ENCODE data around the gene OR2AE1. TPM values are rescaled to one million over a fixed set of nuclear protein-coding genes. Genes with fewer than 3 reads are reported as not detected.

Gene OR2AE1
- polyA plus RNA-seq, 1 donor from 2014 or later, result not detected

DNA sequence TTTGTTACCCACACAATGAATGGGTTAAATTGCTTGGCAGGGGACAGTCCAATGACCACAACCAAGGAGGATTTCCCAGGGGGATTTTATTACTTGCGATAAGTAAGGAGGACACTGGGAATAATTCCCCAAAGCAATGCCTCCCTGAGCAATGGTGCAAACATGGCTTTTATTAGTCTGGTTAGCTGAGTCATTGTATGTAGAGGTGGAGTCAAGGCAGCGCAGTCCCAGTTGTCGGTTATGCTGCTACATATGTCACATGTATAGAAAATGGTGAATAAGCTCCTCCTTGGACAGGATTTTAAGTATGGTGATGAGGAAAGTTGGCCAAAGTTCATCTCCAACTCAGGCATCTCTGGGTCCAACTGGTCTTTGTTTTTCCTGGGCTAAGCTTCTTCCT lies 46.4 kb upstream of the OR2AE1 start:
- Histone ChIP-seq H3K27ac (ENCODE audit: low read length) (no peak overlapping the region), H4K20me1 (ENCODE audit: insufficient read depth) (no peaks in the 10 kb centered on the region), H3K9ac (ENCODE audit: low read length) (no peak overlapping the region), H3K36me3 (ENCODE audit: insufficient read depth, low read length) (no peaks in the 10 kb centered on the region), H3K4me2 (ENCODE audit: low read length) (no peak overlapping the region), H3F3A (ENCODE audit: insufficient read depth, low read length, poor library complexity, severe bottlenecking) (no peaks in the 10 kb centered on the region), H3K79me2 (replicated peaks; ENCODE audit: insufficient read depth, low read length) (no peaks in the 10 kb centered on the region), H3K9me3 (ENCODE audit: low read length) (peaks cover 5% of the 10 kb centered on the region), H3K4me3 (ENCODE audit: low read length) (no peak overlapping the region), H3K27me3 (ENCODE audit: insufficient read depth, low read depth, low read length) (no peaks in the 10 kb centered on the region), H3K9me2 (ENCODE audit: insufficient read depth, low read length) (no peaks in the 10 kb centered on the region), H2AFZ (ENCODE audit: low read depth, low read length) (no peak overlapping the region)
- TF ChIP-seq POLR2AphosphoS5 (IDR thresholded peaks at IDR 0.05), result no peak

DNA sequence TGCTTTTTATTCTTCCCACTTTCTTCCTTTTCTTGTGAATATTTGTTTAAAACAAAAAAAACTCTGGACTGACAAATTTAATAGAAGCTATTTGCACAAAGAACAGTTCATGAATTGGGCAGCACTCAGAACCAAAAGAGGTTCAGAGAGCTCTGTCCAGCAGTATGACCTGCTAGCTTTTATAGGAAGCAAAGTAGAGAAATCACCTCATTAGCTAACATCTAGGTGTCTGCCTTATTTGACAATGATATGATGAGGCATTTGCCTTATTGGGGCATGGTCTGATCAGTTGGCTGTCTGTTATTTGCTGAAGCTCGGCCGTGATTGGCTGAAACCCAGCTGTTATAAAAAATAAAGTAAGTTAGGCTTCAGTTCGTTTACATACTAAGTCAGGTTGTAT lies 43.3 kb upstream of the OR2AE1 start:
- Histone ChIP-seq H3K9me2 (ENCODE audit: insufficient read depth, low read length) (no peaks in the 10 kb centered on the region), H3K4me3 (ENCODE audit: low read length) (no peak overlapping the region), H4K20me1 (ENCODE audit: insufficient read depth) (no peaks in the 10 kb centered on the region), H3F3A (ENCODE audit: insufficient read depth, low read length, poor library complexity, severe bottlenecking) (no peaks in the 10 kb centered on the region), H3K4me2 (ENCODE audit: low read length) (no peak overlapping the region), H3K79me2 (replicated peaks; ENCODE audit: insufficient read depth, low read length) (no peaks in the 10 kb centered on the region), H3K9me3 (ENCODE audit: low read length) (peaks cover 5% of the 10 kb centered on the region), H2AFZ (ENCODE audit: low read depth, low read length) (no peak overlapping the region), H3K27me3 (ENCODE audit: insufficient read depth, low read depth, low read length) (no peaks in the 10 kb centered on the region), H3K9ac (ENCODE audit: low read length) (no peak overlapping the region), H3K36me3 (ENCODE audit: insufficient read depth, low read length) (no peaks in the 10 kb centered on the region), H3K27ac (ENCODE audit: low read length) (no peak overlapping the region)
- TF ChIP-seq POLR2AphosphoS5 (IDR thresholded peaks at IDR 0.05) (no peak), SMC3 (conservative IDR thresholded peaks at IDR 0.05; ENCODE audit: poor library complexity) (no peak), EP300 (conservative IDR thresholded peaks at IDR 0.05; ENCODE audit: poor library complexity, severe bottlenecking) (no peak), MXI1 (conservative IDR thresholded peaks at IDR 0.05; ENCODE audit: poor library complexity, severe bottlenecking) (no peak), EZH2 (IDR thresholded peaks at IDR 0.05; ENCODE audit: borderline replicate concordance, insufficient read depth, low read length, poor library complexity, severe bottlenecking) (no peak), RAD21 (conservative IDR thresholded peaks at IDR 0.05) (no peak), TAF1 (IDR thresholded peaks at IDR 0.05; ENCODE audit: low read depth) (no peak)
- TF ChIP-seq, protein P1, sequence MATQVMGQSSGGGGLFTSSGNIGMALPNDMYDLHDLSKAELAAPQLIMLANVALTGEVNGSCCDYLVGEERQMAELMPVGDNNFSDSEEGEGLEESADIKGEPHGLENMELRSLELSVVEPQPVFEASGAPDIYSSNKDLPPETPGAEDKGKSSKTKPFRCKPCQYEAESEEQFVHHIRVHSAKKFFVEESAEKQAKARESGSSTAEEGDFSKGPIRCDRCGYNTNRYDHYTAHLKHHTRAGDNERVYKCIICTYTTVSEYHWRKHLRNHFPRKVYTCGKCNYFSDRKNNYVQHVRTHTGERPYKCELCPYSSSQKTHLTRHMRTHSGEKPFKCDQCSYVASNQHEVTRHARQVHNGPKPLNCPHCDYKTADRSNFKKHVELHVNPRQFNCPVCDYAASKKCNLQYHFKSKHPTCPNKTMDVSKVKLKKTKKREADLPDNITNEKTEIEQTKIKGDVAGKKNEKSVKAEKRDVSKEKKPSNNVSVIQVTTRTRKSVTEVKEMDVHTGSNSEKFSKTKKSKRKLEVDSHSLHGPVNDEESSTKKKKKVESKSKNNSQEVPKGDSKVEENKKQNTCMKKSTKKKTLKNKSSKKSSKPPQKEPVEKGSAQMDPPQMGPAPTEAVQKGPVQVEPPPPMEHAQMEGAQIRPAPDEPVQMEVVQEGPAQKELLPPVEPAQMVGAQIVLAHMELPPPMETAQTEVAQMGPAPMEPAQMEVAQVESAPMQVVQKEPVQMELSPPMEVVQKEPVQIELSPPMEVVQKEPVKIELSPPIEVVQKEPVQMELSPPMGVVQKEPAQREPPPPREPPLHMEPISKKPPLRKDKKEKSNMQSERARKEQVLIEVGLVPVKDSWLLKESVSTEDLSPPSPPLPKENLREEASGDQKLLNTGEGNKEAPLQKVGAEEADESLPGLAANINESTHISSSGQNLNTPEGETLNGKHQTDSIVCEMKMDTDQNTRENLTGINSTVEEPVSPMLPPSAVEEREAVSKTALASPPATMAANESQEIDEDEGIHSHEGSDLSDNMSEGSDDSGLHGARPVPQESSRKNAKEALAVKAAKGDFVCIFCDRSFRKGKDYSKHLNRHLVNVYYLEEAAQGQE (IDR thresholded peaks at IDR 0.05; ENCODE audit: borderline replicate concordance), result no peak
- TF ChIP-seq, protein P2, sequence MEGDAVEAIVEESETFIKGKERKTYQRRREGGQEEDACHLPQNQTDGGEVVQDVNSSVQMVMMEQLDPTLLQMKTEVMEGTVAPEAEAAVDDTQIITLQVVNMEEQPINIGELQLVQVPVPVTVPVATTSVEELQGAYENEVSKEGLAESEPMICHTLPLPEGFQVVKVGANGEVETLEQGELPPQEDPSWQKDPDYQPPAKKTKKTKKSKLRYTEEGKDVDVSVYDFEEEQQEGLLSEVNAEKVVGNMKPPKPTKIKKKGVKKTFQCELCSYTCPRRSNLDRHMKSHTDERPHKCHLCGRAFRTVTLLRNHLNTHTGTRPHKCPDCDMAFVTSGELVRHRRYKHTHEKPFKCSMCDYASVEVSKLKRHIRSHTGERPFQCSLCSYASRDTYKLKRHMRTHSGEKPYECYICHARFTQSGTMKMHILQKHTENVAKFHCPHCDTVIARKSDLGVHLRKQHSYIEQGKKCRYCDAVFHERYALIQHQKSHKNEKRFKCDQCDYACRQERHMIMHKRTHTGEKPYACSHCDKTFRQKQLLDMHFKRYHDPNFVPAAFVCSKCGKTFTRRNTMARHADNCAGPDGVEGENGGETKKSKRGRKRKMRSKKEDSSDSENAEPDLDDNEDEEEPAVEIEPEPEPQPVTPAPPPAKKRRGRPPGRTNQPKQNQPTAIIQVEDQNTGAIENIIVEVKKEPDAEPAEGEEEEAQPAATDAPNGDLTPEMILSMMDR (IDR thresholded peaks at IDR 0.05; ENCODE audit: poor library complexity, severe bottlenecking), result no peak

DNA sequence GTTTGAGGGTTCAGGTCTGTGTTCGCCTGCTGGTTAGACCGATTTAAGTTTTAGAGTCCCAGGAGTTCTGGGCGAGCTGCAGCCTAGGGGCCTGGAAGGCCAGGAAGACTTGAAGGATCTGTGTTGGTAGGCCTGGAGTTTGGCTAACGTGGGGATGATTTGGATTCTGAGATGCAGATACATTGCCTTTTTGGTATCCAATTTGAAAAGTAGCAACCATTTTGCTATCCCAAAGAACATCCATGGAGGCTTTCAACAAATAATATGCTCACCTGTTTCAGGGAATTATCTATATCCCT lies 42.9 kb upstream of the OR2AE1 start:
- Histone ChIP-seq H3K4me3 (ENCODE audit: low read length) (no peak overlapping the region), H3F3A (ENCODE audit: insufficient read depth, low read length, poor library complexity, severe bottlenecking) (no peaks in the 10 kb centered on the region), H3K9me3 (ENCODE audit: low read length) (peaks cover 5% of the 10 kb centered on the region), H3K9ac (ENCODE audit: low read length) (no peak overlapping the region), H3K27me3 (ENCODE audit: insufficient read depth, low read depth, low read length) (no peaks in the 10 kb centered on the region), H3K27ac (ENCODE audit: low read length) (no peak overlapping the region), H3K4me2 (ENCODE audit: low read length) (no peak overlapping the region), H3K79me2 (replicated peaks; ENCODE audit: insufficient read depth, low read length) (no peaks in the 10 kb centered on the region), H4K20me1 (ENCODE audit: insufficient read depth) (no peaks in the 10 kb centered on the region), H3K36me3 (ENCODE audit: insufficient read depth, low read length) (no peaks in the 10 kb centered on the region), H3K9me2 (ENCODE audit: insufficient read depth, low read length) (no peaks in the 10 kb centered on the region), H2AFZ (ENCODE audit: low read depth, low read length) (no peak overlapping the region)
- TF ChIP-seq, protein P1 (IDR thresholded peaks at IDR 0.05; ENCODE audit: borderline replicate concordance), result no peak

All from neural cell (in vitro differentiated cells).